GM15510 (cell line): ENCODE data around the gene CEBPB.

Experiments used
- POLR2A ChIP-seq: IDR thresholded peaks from 3 replicates; pipeline ENCODE4 v1.6.1; 2011; ENCODE audit warnings: borderline replicate concordance; ENCODE audit not compliant: insufficient read length; ENCODE audit errors: extremely low read depth

Gene CEBPB

GRCh38 chr20:50214226-50215024 lies 23.8 kb downstream of the CEBPB start:
- no peak for TF ChIP-seq POLR2A

GRCh38 chr20:50215101-50215690 lies 24.6 kb downstream of the CEBPB start:
- no peak for TF ChIP-seq POLR2A

GRCh38 chr20:50215926-50216325 lies 25.3 kb downstream of the CEBPB start:
- no peak for TF ChIP-seq POLR2A

GRCh38 chr20:50216543-50217206 lies 26.0 kb downstream of the CEBPB start:
- no peak for TF ChIP-seq POLR2A

- no peak for TF ChIP-seq POLR2A
Observed at GRCh38 chr20:50217207-50217949, 26.7 kb downstream of the CEBPB start.

GRCh38 chr20:50218987-50219435 lies 28.4 kb downstream of the CEBPB start:
- TF ChIP-seq POLR2A: no peak

GRCh38 chr20:50219600-50219999 lies 29.0 kb downstream of the CEBPB start:
- TF ChIP-seq POLR2A: no peak

GRCh38 chr20:50220093-50220893 lies 29.7 kb downstream of the CEBPB start:
- TF ChIP-seq POLR2A: no peak

GRCh38 chr20:50220894-50221365 lies 30.3 kb downstream of the CEBPB start:
- TF ChIP-seq POLR2A: no peak

- TF ChIP-seq POLR2A: no peak
Observed at GRCh38 chr20:50221501-50222308, 31.1 kb downstream of the CEBPB start.

GRCh38 chr20:50222309-50223038 lies 31.8 kb downstream of the CEBPB start:
- no peak for TF ChIP-seq POLR2A
